ENCODE measurements around the gene RNF17. TPM values are rescaled to one million over a fixed set of nuclear protein-coding genes. Genes with fewer than 3 reads are reported as not detected.

RNF17 gene
- total and polyA plus RNA-seq, 2 of the 8 experiments (the other 6 are each of a cell fraction or from before 2014, with no cell fraction given) = not detected

DNA sequence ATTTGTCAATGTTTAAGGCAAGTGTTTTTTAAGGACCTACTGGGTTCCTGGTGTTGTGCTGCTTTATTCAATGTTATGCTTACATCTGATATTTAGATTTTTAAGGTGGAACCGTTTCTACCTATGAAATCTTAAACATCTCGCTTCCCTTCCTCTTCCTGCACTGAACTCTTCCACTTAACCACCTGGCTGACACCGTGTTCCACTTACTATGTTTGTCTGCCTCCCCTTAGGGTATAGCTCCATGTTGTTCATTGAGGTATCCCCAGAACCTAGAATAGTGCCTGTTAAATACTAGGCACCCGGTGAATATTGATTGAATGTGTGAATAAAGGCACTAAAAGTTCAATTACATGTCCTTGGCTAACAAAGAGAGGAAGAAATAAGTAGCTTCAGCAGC, 104.9 kb downstream of the RNF17 start:
- H3K4ac ChIP-seq (replicated peaks; ENCODE audit: insufficient read length, low read depth, low read length) = no peak overlapping the region
- no peaks in the 10 kb centered on the region for H3K23me2 ChIP-seq (ENCODE audit: low read depth, low read length)
- no peaks in the 10 kb centered on the region for H3K79me1 ChIP-seq (ENCODE audit: low read depth, low read length)
- H2BK12ac ChIP-seq (ENCODE audit: low read depth, low read length) = no peak overlapping the region
- no peaks in the 10 kb centered on the region for H3K79me2 ChIP-seq (ENCODE audit: control insufficient read depth in 1 of 2, insufficient read depth in 2 of 2, low read length in 2 of 2)
- H3K4me1 ChIP-seq (replicated peaks in 1 of 4; ENCODE audit: control insufficient read depth in 3 of 4, insufficient read depth in 4 of 4, low read length in 3 of 4) = no peaks in the 10 kb centered on the region; a peak in 2 of 7 replicates
- no peaks in the 10 kb centered on the region for H3K36me3 ChIP-seq (ENCODE audit: control insufficient read depth in 2 of 4, insufficient read depth in 4 of 4, low read length in 3 of 4)
- ChIA-PET CTCF (ENCODE audit: partially characterized antibody) (interaction anchor here (1.3 kb wide), 1 partner anchor 8 kb away, joined by 3 read pairs; no protein-coding TSS in a partner anchor), POLR2A (ENCODE audit: partially characterized antibody) (no interaction called here)
- no peak overlapping the region for H4K91ac ChIP-seq (replicated peaks; ENCODE audit: insufficient read length, low read length)
- no peak overlapping the region for H3K4me3 ChIP-seq (ENCODE audit: extremely low read depth in 1 of 4, insufficient read depth in 2 of 4, low read depth in 3 of 4, low read length in 4 of 4)
- no peak overlapping the region for H4K8ac ChIP-seq (ENCODE audit: extremely low read depth, insufficient read depth, low read length)
- no peak overlapping the region for H3K56ac ChIP-seq (replicated peaks; ENCODE audit: insufficient read length, low read depth, low read length)
- H3K18ac ChIP-seq (ENCODE audit: extremely low read depth, low read length) = no peak overlapping the region
- no peak for DNase-seq (ENCODE audit: low read depth in 1 of 2, low spot score in 2 of 2)
- H2BK20ac ChIP-seq (ENCODE audit: low read length) = no peak overlapping the region
- no peak overlapping the region for H2BK120ac ChIP-seq (replicated peaks; ENCODE audit: low read depth, low read length)
- no peak overlapping the region for H3K9ac ChIP-seq (replicated peaks in 1 of 4; ENCODE audit: extremely low read depth in 1 of 4, low read depth in 3 of 4, low read length in 3 of 4)
- H4K20me1 ChIP-seq (replicated peaks in 1 of 2; ENCODE audit: control insufficient read depth in 1 of 2, insufficient read depth in 2 of 2, low read length in 2 of 2) = no peaks in the 10 kb centered on the region
- H2BK5ac ChIP-seq (ENCODE audit: low read depth, low read length) = no peak overlapping the region
- no peak overlapping the region for H2BK15ac ChIP-seq (ENCODE audit: low read length)
- no peak overlapping the region for H2AK5ac ChIP-seq (ENCODE audit: low read depth, low read length)
- no peaks in the 10 kb centered on the region for H3K27me3 ChIP-seq (replicated peaks in 1 of 4; ENCODE audit: control insufficient read depth in 3 of 4, extremely low read depth in 1 of 4, insufficient read depth in 3 of 4, low read length in 3 of 4)
- H3K23ac ChIP-seq (ENCODE audit: insufficient read length) = no peak overlapping the region
- H3K4me2 ChIP-seq (ENCODE audit: insufficient read depth in 1 of 2, low read depth in 2 of 2, low read length in 2 of 2) = no peak overlapping the region
- no peaks in the 10 kb centered on the region for H3K9me3 ChIP-seq (ENCODE audit: insufficient read depth in 2 of 2, low read depth in 1 of 2, low read length in 1 of 2)
- WGBS, 2 experiments (ENCODE audit: extremely low coverage in 1 of 2, insufficient coverage in 1 of 2, insufficient read length in 1 of 2, insufficient replicate concordance in 2 of 2, low coverage in 1 of 2, low lambda C conversion rate in 2 of 2, missing lambda C conversion rate in 1 of 2) = 74% methylated on average over 4 of the region's 4 CpGs; no CpG with 5 or more reads in 1 of the 2 experiments
- H4K5ac ChIP-seq (ENCODE audit: insufficient read length, low read depth, low read length) = no peak overlapping the region
- H2AFZ ChIP-seq (ENCODE audit: low read length) = peak overlapping the region; percentile 99
- no peak overlapping the region for H3K14ac ChIP-seq (ENCODE audit: insufficient read length)
- no peak overlapping the region for H3K27ac ChIP-seq (ENCODE audit: low read depth, low read length)
- no peak for FAIRE-seq
- TF ChIP-seq KDM1A (IDR thresholded peaks at IDR 0.05; ENCODE audit: borderline replicate concordance, low read length) = no peak
- no peak for TF ChIP-seq RNF2 (IDR thresholded peaks at IDR 0.05; ENCODE audit: borderline replicate concordance, low read depth, low read length, missing control alignments, poor library complexity, severe bottlenecking)
- TF ChIP-seq SIN3A (conservative IDR thresholded peaks at IDR 0.05 in 1 of 2, IDR thresholded peaks at IDR 0.05 in 1 of 2; ENCODE audit: low read depth in 1 of 2, low read length in 2 of 2) = no peak
- no peak for TF ChIP-seq SAP30 (IDR thresholded peaks at IDR 0.05; ENCODE audit: insufficient read depth, insufficient replicate concordance, low read length)
- TF ChIP-seq GTF2F1 (IDR thresholded peaks at IDR 0.05; ENCODE audit: borderline replicate concordance, low read depth, low read length) = no peak
- no peak for TF ChIP-seq TBP (IDR thresholded peaks at IDR 0.05; ENCODE audit: low read depth, low read length)
- TF ChIP-seq BCL11A (IDR thresholded peaks at IDR 0.05; ENCODE audit: low read depth in 2 of 2, low read length in 2 of 2) = no peak
- no peak for TF ChIP-seq CBX8 (IDR thresholded peaks at IDR 0.05; ENCODE audit: borderline replicate concordance, low read depth, low read length)
- TF ChIP-seq FOSL1 (IDR thresholded peaks at IDR 0.05; ENCODE audit: insufficient read depth, low read depth, low read length) = no peak
- no peak for TF ChIP-seq KDM5A (IDR thresholded peaks at IDR 0.05; ENCODE audit: low read length)
- no peak for TF ChIP-seq MAFK (IDR thresholded peaks at IDR 0.05; ENCODE audit: low read depth, low read length)
- no peak for TF ChIP-seq YY1 (IDR thresholded peaks at IDR 0.05; ENCODE audit: low read depth, low read length)
- TF ChIP-seq GABPA (IDR thresholded peaks at IDR 0.05; ENCODE audit: borderline replicate concordance, insufficient read depth, low read length) = no peak
- TF ChIP-seq TAF7 (optimal IDR thresholded peaks at IDR 0.05; ENCODE audit: borderline replicate concordance, low read depth, low read length) = no peak
